Measurements from ENCODE around the gene CACNG5.

DNA sequence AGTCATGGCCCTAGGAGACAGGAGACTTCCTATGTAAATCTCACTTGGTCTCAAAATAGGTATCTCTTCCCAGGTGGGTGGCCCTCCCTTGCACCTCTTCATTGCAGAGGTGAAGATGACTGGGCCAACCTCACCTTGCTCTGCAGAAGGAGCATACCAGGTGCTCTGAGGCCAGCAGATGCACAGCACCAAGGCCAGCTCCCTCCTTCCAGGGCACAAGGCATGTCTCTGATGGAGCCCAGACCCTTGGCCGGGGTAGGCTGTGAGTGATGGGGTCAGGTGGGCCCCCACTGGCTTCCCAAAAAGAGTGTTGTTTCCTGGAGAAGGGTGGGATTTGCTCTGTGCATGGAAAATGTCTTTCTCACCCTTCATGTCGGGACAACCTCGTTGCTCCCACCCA, 12.8 kb downstream of the CACNG5 start:
- TF ChIP-seq, protein P1, sequence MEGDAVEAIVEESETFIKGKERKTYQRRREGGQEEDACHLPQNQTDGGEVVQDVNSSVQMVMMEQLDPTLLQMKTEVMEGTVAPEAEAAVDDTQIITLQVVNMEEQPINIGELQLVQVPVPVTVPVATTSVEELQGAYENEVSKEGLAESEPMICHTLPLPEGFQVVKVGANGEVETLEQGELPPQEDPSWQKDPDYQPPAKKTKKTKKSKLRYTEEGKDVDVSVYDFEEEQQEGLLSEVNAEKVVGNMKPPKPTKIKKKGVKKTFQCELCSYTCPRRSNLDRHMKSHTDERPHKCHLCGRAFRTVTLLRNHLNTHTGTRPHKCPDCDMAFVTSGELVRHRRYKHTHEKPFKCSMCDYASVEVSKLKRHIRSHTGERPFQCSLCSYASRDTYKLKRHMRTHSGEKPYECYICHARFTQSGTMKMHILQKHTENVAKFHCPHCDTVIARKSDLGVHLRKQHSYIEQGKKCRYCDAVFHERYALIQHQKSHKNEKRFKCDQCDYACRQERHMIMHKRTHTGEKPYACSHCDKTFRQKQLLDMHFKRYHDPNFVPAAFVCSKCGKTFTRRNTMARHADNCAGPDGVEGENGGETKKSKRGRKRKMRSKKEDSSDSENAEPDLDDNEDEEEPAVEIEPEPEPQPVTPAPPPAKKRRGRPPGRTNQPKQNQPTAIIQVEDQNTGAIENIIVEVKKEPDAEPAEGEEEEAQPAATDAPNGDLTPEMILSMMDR (conservative IDR thresholded peaks at IDR 0.05; ENCODE audit: low read depth in 2 of 2): no peak
- TF ChIP-seq EZH2phosphoT487 (IDR thresholded peaks at IDR 0.05; ENCODE audit: unreplicated experiment) (no peak), POLR2AphosphoS5 (IDR thresholded peaks at IDR 0.05; ENCODE audit: low read depth) (no peak), EZH2 (IDR thresholded peaks at IDR 0.05; ENCODE audit: low read depth, unreplicated experiment) (no peak), CREB1 (CRISPR knock-in tag; IDR thresholded peaks at IDR 0.05; ENCODE audit: low read depth) (no peak), ZNF331 (CRISPR knock-in tag; IDR thresholded peaks at IDR 0.05; ENCODE audit: low read depth) (no peak)
- TF ChIP-seq, protein P2, sequence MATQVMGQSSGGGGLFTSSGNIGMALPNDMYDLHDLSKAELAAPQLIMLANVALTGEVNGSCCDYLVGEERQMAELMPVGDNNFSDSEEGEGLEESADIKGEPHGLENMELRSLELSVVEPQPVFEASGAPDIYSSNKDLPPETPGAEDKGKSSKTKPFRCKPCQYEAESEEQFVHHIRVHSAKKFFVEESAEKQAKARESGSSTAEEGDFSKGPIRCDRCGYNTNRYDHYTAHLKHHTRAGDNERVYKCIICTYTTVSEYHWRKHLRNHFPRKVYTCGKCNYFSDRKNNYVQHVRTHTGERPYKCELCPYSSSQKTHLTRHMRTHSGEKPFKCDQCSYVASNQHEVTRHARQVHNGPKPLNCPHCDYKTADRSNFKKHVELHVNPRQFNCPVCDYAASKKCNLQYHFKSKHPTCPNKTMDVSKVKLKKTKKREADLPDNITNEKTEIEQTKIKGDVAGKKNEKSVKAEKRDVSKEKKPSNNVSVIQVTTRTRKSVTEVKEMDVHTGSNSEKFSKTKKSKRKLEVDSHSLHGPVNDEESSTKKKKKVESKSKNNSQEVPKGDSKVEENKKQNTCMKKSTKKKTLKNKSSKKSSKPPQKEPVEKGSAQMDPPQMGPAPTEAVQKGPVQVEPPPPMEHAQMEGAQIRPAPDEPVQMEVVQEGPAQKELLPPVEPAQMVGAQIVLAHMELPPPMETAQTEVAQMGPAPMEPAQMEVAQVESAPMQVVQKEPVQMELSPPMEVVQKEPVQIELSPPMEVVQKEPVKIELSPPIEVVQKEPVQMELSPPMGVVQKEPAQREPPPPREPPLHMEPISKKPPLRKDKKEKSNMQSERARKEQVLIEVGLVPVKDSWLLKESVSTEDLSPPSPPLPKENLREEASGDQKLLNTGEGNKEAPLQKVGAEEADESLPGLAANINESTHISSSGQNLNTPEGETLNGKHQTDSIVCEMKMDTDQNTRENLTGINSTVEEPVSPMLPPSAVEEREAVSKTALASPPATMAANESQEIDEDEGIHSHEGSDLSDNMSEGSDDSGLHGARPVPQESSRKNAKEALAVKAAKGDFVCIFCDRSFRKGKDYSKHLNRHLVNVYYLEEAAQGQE (IDR thresholded peaks at IDR 0.05; ENCODE audit: unreplicated experiment): peak; percentile 35
- TF ChIP-seq, protein P3, sequence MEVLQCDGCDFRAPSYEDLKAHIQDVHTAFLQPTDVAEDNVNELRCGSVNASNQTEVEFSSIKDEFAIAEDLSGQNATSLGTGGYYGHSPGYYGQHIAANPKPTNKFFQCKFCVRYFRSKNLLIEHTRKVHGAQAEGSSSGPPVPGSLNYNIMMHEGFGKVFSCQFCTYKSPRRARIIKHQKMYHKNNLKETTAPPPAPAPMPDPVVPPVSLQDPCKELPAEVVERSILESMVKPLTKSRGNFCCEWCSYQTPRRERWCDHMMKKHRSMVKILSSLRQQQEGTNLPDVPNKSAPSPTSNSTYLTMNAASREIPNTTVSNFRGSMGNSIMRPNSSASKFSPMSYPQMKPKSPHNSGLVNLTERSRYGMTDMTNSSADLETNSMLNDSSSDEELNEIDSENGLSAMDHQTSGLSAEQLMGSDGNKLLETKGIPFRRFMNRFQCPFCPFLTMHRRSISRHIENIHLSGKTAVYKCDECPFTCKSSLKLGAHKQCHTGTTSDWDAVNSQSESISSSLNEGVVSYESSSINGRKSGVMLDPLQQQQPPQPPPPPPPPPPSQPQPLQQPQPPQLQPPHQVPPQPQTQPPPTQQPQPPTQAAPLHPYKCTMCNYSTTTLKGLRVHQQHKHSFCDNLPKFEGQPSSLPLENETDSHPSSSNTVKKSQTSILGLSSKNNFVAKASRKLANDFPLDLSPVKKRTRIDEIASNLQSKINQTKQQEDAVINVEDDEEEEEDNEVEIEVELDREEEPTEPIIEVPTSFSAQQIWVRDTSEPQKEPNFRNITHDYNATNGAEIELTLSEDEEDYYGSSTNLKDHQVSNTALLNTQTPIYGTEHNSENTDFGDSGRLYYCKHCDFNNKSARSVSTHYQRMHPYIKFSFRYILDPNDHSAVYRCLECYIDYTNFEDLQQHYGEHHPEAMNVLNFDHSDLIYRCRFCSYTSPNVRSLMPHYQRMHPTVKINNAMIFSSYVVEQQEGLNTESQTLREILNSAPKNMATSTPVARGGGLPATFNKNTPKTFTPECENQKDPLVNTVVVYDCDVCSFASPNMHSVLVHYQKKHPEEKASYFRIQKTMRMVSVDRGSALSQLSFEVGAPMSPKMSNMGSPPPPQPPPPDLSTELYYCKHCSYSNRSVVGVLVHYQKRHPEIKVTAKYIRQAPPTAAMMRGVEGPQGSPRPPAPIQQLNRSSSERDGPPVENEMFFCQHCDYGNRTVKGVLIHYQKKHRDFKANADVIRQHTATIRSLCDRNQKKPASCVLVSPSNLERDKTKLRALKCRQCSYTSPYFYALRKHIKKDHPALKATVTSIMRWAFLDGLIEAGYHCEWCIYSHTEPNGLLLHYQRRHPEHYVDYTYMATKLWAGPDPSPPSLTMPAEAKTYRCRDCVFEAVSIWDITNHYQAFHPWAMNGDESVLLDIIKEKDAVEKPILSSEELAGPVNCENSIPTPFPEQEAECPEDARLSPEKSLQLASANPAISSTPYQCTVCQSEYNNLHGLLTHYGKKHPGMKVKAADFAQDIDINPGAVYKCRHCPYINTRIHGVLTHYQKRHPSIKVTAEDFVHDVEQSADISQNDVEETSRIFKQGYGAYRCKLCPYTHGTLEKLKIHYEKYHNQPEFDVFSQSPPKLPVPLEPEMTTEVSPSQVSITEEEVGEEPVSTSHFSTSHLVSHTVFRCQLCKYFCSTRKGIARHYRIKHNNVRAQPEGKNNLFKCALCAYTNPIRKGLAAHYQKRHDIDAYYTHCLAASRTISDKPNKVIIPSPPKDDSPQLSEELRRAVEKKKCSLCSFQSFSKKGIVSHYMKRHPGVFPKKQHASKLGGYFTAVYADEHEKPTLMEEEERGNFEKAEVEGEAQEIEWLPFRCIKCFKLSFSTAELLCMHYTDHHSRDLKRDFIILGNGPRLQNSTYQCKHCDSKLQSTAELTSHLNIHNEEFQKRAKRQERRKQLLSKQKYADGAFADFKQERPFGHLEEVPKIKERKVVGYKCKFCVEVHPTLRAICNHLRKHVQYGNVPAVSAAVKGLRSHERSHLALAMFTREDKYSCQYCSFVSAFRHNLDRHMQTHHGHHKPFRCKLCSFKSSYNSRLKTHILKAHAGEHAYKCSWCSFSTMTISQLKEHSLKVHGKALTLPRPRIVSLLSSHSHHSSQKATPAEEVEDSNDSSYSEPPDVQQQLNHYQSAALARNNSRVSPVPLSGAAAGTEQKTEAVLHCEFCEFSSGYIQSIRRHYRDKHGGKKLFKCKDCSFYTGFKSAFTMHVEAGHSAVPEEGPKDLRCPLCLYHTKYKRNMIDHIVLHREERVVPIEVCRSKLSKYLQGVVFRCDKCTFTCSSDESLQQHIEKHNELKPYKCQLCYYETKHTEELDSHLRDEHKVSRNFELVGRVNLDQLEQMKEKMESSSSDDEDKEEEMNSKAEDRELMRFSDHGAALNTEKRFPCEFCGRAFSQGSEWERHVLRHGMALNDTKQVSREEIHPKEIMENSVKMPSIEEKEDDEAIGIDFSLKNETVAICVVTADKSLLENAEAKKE (CRISPR knock-in tag; IDR thresholded peaks at IDR 0.05): no peak

Measured in GM23338 (cell line).